ENCODE results near the gene MGAT4C. TPM values are rescaled to one million over a fixed set of nuclear protein-coding genes. Genes with fewer than 3 reads are reported as not detected.

MGAT4C gene
- total and polyA plus RNA-seq, 2 of the 8 experiments (the other 6 are each of a cell fraction or from before 2014, with no cell fraction given): 1.6 to 2.5 TPM

GRCh38 chr12:85996280-85996679, 259.9 kb downstream of the MGAT4C start:
- WGBS, 2 experiments (ENCODE audit: extremely low coverage in 1 of 2, insufficient coverage in 1 of 2, insufficient read length in 1 of 2, insufficient replicate concordance in 2 of 2, low coverage in 1 of 2, low lambda C conversion rate in 2 of 2, missing lambda C conversion rate in 1 of 2): 89% methylated on average over 3 of the region's 3 CpGs; no CpG with 5 or more reads in 1 of the 2 experiments
- no peaks in the 10 kb centered on the region for H3K27me3 ChIP-seq (replicated peaks in 1 of 4; ENCODE audit: control insufficient read depth in 3 of 4, extremely low read depth in 1 of 4, insufficient read depth in 3 of 4, low read length in 3 of 4)
- TF ChIP-seq CEBPB (IDR thresholded peaks at IDR 0.05; ENCODE audit: low read depth, low read length): no peak
- TF ChIP-seq GTF2F1 (IDR thresholded peaks at IDR 0.05; ENCODE audit: borderline replicate concordance, low read depth, low read length): no peak

More at GRCh38 chr12:85996280-85996679, 259.9 kb downstream of the MGAT4C start:
- H3K9ac ChIP-seq (replicated peaks in 1 of 4; ENCODE audit: extremely low read depth in 1 of 4, low read depth in 3 of 4, low read length in 3 of 4): no peak overlapping the region
- no peaks in the 10 kb centered on the region for H3K23me2 ChIP-seq (ENCODE audit: low read depth, low read length)
- no peaks in the 10 kb centered on the region for H3K79me2 ChIP-seq (ENCODE audit: control insufficient read depth in 1 of 2, insufficient read depth in 2 of 2, low read length in 2 of 2)
- no peak overlapping the region for H3K4me3 ChIP-seq (ENCODE audit: extremely low read depth in 1 of 4, insufficient read depth in 2 of 4, low read depth in 3 of 4, low read length in 4 of 4)
- no peak overlapping the region for H2BK5ac ChIP-seq (ENCODE audit: low read depth, low read length)
- H3K4ac ChIP-seq (replicated peaks; ENCODE audit: insufficient read length, low read depth, low read length): no peak overlapping the region
- no peak overlapping the region for H2AFZ ChIP-seq (ENCODE audit: low read length)
- H2BK12ac ChIP-seq (ENCODE audit: low read depth, low read length): no peak overlapping the region
- no peak overlapping the region for H4K91ac ChIP-seq (replicated peaks; ENCODE audit: insufficient read length, low read length)
- no peak overlapping the region for H3K27ac ChIP-seq (ENCODE audit: low read depth, low read length)
- H4K8ac ChIP-seq (ENCODE audit: extremely low read depth, insufficient read depth, low read length): no peak overlapping the region
- H2AK5ac ChIP-seq (ENCODE audit: low read depth, low read length): no peak overlapping the region
- H3K23ac ChIP-seq (ENCODE audit: insufficient read length): no peak overlapping the region
- FAIRE-seq (no peak), DNase-seq (ENCODE audit: low read depth in 1 of 2, low spot score in 2 of 2) (no peak)
- H3K79me1 ChIP-seq (ENCODE audit: low read depth, low read length): no peaks in the 10 kb centered on the region
- H3K36me3 ChIP-seq (ENCODE audit: control insufficient read depth in 2 of 4, insufficient read depth in 4 of 4, low read length in 3 of 4): no peaks in the 10 kb centered on the region; a peak in 4 of 8 replicates
- no peak overlapping the region for H3K14ac ChIP-seq (ENCODE audit: insufficient read length)
- no peak overlapping the region for H3K4me2 ChIP-seq (ENCODE audit: insufficient read depth in 1 of 2, low read depth in 2 of 2, low read length in 2 of 2)
- H3K18ac ChIP-seq (ENCODE audit: extremely low read depth, low read length): no peak overlapping the region
- H2BK20ac ChIP-seq (ENCODE audit: low read length): no peak overlapping the region
- ChIA-PET CTCF (ENCODE audit: partially characterized antibody) (no interaction called here), POLR2A (ENCODE audit: partially characterized antibody) (no interaction called here)
- no peak overlapping the region for H2BK120ac ChIP-seq (replicated peaks; ENCODE audit: low read depth, low read length)
- no peaks in the 10 kb centered on the region for H4K20me1 ChIP-seq (replicated peaks in 1 of 2; ENCODE audit: control insufficient read depth in 1 of 2, insufficient read depth in 2 of 2, low read length in 2 of 2)
- no peak overlapping the region for H2BK15ac ChIP-seq (ENCODE audit: low read length)
- H4K5ac ChIP-seq (ENCODE audit: insufficient read length, low read depth, low read length): no peak overlapping the region
- peaks cover 39 to 45% of the 10 kb centered on the region in 2 experiments for H3K9me3 ChIP-seq (ENCODE audit: insufficient read depth in 2 of 2, low read depth in 1 of 2, low read length in 1 of 2)
- H3K4me1 ChIP-seq (replicated peaks in 1 of 4; ENCODE audit: control insufficient read depth in 3 of 4, insufficient read depth in 4 of 4, low read length in 3 of 4): no peaks in the 10 kb centered on the region
- H3K56ac ChIP-seq (replicated peaks; ENCODE audit: insufficient read length, low read depth, low read length): no peak overlapping the region

Measured in H1 (cell line).